ENCODE measurements around the gene VIPR2.

- no peak for TF ChIP-seq CTCF (IDR thresholded peaks at IDR 0.05)
- no peak for TF ChIP-seq POLR2A (IDR thresholded peaks at IDR 0.05)
- no peak for TF ChIP-seq POLR2AphosphoS5 (IDR thresholded peaks at IDR 0.05)
Observed at GRCh38 chr7:159064816-159065510, 79.7 kb downstream of the VIPR2 start.
